Left ventricle myocardium superior (tissue), 1 donor: Measurements from ENCODE around the gene EPHA5. TPM values are rescaled to one million over a fixed set of nuclear protein-coding genes. Genes with fewer than 3 reads are reported as not detected.

Experiments used
- ATAC-seq: fragments of 200-7000 bp; cut with Tn5 transposase; one replicate; pipeline ENCODE4 v1.9.1; 2020; ENCODE audit warnings: mild to moderate bottlenecking, moderate library complexity
- DNase-seq: peaks from one replicate; pipeline ENCODE4 v3.0.0-alpha.2; 2020
- intact Hi-C: fragments of 100-400 bp; cut with micrococcal nuclease; formaldehyde crosslinking; loops from one replicate; pipeline ENCODE4 v1.11.0; 2022
- total RNA-seq: library from RNA; stranded (reverse); fragmentation: NEBNext Ultra II Directional; extraction: Animal tissue kit (Norgen Biotek cat#: 25700); gene quantifications from one replicate; pipeline ENCODE4 v1.2.1, GENCODE V29; 2021
- donor health status: DM: no; HTN: yes; CAD: no; lungs with severe emphysema.

EPHA5 gene
- total RNA-seq, 1 donor from 2014 or later, result 0.17 TPM

- no peak for ATAC-seq
- DNase-seq, result no peak
- intact Hi-C loops, result no loop called here
Observed at GRCh38 chr4:65645185-65645584, 25.1 kb downstream of the EPHA5 start.

DNA sequence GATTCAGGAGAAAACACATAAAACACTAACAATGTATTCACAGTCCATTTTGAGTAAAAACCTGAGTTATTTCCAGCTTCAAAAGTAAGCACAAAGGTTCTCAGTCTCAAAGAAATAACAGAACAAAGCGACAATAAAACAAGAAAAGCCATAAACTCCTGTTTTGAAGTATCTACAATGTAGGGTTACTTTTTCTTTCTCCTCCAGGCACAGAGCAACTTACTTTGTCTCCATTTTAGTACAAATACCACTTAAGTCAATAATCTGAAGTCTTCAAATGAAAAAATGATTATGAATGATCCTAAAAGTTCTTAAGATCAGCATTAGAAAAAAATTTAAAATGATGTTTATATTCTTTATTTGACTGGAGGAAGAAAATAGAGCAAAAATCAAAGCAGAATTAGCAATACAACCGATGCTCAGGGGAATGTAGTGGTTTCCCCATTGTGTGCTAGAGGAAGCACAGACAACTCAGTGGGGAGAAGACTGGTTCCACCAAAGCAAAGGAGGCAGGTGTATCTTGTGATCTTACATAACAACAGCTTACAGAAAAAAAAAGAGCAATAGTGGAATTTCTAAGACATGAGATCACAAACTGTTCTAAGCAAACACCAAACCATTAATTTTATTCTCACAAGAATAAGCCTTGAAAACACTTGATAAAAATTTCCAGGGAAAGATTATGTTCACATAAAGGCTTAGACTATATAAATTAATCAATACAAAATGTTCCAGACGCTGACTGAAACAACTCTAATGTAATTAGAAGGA is 35.1 kb downstream of the EPHA5 start:
- ATAC-seq (no peak), DNase-seq (no peak)
- intact Hi-C loops, result no loop called here

- intact Hi-C loops, result no loop called here
- no peak for ATAC-seq
Observed at GRCh38 chr4:65624651-65625050, 45.6 kb downstream of the EPHA5 start.

GRCh38 chr4:65623506-65623905 is 46.8 kb downstream of the EPHA5 start:
- DNase-seq, result no peak
- ATAC-seq, result no peak
- intact Hi-C loops, result no loop called here

More at GRCh38 chr4:65624651-65625050, 45.6 kb downstream of the EPHA5 start:
- DNase-seq, result no peak

- ATAC-seq (no peak), DNase-seq (no peak)
- intact Hi-C loops, result no loop called here
Observed at GRCh38 chr4:65617416-65617815, 52.9 kb downstream of the EPHA5 start.

DNA sequence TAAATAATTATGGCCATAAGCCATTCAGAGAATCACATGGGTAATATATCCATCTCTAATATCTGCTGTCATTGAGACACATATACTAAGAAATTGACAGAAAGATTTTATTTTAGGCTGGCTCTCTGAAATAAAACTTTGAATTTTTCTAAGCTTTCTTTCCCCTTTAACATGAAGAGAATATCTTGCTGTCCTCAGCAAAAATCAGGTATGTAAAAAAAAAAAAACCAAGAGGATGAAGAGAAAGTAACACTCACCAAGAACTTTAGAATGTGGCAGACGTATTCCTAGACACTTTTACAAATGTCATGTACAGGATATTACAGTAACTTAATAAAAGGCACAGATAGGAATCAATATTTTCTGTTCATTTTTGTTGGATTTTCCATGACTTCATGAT is 65.8 kb downstream of the EPHA5 start:
- DNase-seq (no peak), ATAC-seq (no peak)
- intact Hi-C loops, result no loop called here

- intact Hi-C loops, result no loop called here
- ATAC-seq (no peak), DNase-seq (no peak)
Observed at GRCh38 chr4:65600656-65601055, 69.6 kb downstream of the EPHA5 start.

DNA sequence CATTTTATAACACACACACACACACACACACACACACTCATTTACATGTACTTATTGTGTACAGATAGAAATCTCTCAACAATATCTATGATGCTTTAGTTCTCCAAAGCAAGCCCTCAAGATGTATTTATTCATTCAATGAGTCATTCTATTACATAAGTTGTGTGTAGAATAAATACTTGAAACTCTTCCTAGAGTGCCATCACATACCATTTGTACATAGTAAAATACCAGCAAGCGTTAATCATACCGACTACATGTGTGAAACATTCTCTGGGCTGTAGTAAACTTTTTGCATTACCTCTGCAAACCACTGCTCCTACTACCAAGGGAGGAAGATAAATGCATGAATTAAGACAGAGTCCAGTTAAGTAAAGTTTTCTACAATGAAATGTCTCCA is 70.9 kb downstream of the EPHA5 start:
- ATAC-seq (no peak), DNase-seq (no peak)
- intact Hi-C loops, result no loop called here

DNA sequence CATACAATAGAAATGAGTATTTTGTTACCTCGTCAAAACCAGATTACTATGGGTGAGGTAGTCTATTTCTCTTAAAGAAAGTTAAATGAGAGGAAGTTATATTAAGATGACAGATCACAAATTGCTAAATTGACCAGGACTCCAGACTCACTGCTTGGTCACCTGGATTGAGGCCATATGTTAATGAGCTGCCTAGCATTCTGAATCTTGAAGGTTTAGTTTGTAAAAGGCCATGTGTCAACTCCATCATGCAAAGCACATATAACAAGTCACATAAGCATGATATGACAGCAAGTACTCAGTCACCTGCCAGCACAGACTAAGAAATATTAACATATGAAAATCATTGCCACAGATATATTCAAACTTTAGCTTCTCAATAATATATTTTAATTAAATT is 72.6 kb downstream of the EPHA5 start:
- ATAC-seq (no peak), DNase-seq (no peak)
- intact Hi-C loops, result no loop called here

DNA sequence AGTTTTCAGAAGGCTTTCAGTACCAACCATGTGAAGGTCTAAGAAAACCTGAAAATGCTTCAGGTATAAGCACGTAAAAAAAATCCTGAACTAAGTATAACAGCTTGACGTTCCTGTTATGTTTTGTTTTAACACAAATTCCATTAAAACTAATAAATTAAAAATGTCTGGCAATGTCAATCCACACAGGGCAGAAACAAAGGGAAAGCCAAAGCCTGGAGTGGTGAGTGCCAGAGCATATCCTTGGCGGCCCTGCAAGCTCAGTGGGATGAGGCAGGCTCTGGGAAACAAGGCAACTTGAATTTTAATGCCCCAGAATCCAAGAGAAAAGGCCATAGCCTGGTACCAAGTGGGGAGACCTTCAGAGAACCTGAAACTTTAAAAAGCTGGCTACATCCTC is 78.2 kb downstream of the EPHA5 start:
- DNase-seq (no peak), ATAC-seq (no peak)
- intact Hi-C loops, result no loop called here

GRCh38 chr4:65589921-65590320 is 80.4 kb downstream of the EPHA5 start:
- ATAC-seq (no peak), DNase-seq (no peak)
- intact Hi-C loops, result no loop called here

GRCh38 chr4:65589331-65589730 is 81.0 kb downstream of the EPHA5 start:
- intact Hi-C loops, result no loop called here
- DNase-seq (no peak), ATAC-seq (no peak)

DNA sequence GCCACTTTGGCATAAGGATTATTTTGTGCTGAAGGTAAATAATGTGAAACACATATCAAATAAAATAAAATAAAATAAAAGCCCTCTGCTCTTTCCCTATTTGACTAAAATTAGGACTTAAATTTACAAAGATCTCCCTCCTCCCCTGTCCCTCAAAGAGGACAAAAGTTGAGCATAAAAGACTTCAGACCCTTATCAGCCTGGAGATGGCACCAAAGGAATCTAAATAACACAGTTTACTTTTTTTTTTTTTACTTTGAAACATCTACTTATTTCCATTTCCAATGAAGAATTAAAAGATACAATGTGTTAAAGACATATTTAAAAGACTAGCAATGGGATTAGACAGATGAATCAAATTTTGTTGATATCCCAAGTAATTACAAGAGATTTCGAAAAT is 89.7 kb downstream of the EPHA5 start:
- ATAC-seq, result no peak
- DNase-seq, result no peak
- intact Hi-C loops, result no loop called here

DNA sequence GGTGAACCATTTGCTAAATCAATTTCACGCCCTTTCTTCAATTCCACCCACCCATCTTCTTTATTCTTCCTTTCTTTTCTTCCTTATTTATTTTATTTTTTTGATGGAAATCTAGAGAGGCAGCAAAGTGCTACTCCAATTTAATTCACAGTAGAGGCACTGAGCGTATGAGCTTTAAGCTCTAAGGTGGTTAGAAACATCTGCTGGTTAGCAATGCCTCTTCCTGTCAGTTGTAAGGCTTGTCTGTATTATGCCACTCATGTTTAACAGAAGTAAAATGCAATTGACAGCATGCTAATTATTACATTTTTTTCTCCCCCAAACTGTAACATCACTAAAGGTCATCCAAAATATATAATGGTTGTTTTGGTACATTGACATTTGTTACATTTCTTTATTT is 103.8 kb downstream of the EPHA5 start:
- ATAC-seq (no peak), DNase-seq (no peak)
- intact Hi-C loops, result no loop called here

GRCh38 chr4:65561164-65561563 is 109.1 kb downstream of the EPHA5 start:
- no peak for DNase-seq
- no peak for ATAC-seq
- intact Hi-C loops, result no loop called here

DNA sequence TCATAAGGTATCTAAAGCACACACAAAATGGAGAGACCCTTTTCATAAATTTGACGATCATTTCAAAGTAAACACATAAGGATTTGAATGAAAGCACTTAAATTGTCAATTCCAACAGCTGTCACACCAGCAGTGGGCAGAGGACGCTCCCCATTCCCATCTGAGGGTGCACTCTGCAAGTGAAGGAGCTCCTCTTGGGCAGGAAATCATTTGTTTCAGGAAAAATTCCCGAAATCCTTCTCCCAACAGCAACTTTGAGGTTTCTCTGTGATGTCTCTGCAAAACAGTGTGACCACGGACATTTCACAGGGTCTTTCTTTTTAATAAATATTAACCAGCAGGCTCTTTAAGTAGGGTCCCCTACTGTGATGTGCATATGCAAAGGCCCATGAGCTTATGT is 111.0 kb downstream of the EPHA5 start:
- intact Hi-C loops, result no loop called here
- DNase-seq, result no peak
- no peak for ATAC-seq

DNA sequence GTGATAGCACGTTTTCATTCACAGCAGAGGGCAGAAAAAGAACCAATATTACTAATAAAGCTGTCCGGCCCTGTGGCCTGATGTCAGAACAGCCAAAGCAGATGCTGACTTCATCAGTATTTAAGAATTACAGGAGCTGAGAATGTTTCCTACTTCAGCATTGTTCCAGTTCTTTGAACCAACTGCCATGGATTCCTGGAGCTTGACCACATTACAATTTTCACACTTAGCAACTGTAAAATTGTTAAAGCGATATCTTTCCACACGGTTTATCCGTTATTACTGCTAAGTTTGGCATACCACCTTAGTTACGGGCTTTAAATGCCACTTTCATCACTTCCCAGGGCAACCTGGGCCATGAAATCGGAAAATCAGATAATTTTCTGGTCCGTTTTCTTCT is 118.2 kb downstream of the EPHA5 start:
- ATAC-seq, result no peak

DNA sequence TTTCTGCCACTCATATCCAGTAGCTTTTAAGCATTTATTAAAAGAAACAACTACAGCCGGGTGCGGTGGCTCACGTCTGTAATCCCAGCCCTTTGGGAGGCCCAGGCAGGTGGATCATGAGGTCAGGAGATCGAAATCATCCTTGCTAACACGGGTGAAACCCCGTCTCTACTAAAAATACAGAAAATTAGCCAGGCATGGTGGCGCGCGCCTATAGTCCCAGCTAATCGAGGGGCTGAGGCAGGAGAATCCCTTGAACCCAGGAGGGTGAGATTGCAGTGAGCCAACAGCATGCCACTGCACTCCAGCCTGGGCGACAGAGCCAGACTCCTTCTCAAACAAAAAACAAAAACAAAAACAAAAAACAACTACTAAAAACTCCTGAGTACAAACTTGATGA is 119.8 kb downstream of the EPHA5 start:
- no peak for ATAC-seq
- intact Hi-C loops, result no loop called here
- no peak for DNase-seq

More for the DNA sequence above, 118.2 kb downstream of the EPHA5 start:
- DNase-seq, result no peak
- intact Hi-C loops, result no loop called here

- DNase-seq, result no peak
- no peak for ATAC-seq
- intact Hi-C loops, result no loop called here
Observed at GRCh38 chr4:65546882-65547416, 123.3 kb downstream of the EPHA5 start.

GRCh38 chr4:65538571-65538970 is 131.7 kb downstream of the EPHA5 start:
- no peak for DNase-seq
- ATAC-seq, result no peak
- intact Hi-C loops, result no loop called here

DNA sequence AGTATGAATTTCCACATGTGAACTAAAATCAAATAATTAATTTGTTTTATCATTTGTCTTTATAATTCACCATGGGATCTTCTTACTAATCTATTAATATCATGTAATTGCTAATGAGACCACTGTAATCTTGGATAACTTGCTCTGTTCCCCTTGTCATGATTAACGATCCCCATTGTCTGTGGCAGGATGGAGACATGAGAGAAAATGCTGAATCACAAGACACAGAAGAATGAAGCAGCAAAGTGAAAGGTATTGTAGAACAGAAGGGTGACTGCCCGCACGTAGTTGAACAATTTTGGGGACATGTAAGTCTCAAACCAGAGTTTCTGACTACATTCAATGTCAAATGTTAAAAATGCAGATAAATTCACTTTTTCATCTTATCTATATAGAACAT is 135.2 kb downstream of the EPHA5 start:
- DNase-seq (no peak), ATAC-seq (no peak)
- intact Hi-C loops, result no loop called here
